ENCODE results near the gene MRTFA.
A peak's percentile ranks its signal among the peaks of the same experiment; 100 is the strongest.

The MRTFA gene

DNA sequence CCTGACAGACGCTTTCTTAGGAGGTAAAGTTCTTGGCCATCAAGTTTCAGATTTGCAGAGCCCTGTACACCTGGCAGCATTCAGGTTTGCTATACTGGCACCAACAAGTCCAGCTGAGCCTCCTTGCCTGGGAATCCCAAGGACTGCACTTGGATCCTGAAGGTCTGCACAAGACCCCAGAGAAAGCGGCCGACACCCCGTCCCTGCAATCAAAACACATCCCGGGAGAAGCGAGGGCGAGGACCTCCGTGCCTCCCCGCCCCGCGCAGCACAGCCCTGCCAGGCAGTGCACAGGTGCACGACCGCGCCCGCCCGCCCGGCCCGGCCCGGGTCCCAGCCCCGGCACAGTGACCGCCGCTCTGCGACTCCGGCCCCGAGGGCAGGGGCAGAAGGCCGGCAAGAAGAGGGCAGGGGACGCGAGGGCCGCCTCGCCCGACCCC lies 559 bp downstream of the MRTFA start:
- H3K4me3 ChIP-seq (ENCODE audit: low read depth, low read length) = peak overlapping the region; percentile 77
- no peaks in the 10 kb centered on the region for H3K27me3 ChIP-seq (replicated peaks)
- DNase-seq = no peak
- H3K27ac ChIP-seq = peak overlapping the region; percentile 64
- in situ Hi-C loops (cut with HindIII; ENCODE audit: low pct_ligation_motif_present, low sequenced_read_pairs) = loop anchor here (25.0 kb wide), 1 partner anchor 99 kb away; no protein-coding TSS in a partner anchor
- no peaks in the 10 kb centered on the region for H3K36me3 ChIP-seq (replicated peaks)
- TF ChIP-seq, protein P1, sequence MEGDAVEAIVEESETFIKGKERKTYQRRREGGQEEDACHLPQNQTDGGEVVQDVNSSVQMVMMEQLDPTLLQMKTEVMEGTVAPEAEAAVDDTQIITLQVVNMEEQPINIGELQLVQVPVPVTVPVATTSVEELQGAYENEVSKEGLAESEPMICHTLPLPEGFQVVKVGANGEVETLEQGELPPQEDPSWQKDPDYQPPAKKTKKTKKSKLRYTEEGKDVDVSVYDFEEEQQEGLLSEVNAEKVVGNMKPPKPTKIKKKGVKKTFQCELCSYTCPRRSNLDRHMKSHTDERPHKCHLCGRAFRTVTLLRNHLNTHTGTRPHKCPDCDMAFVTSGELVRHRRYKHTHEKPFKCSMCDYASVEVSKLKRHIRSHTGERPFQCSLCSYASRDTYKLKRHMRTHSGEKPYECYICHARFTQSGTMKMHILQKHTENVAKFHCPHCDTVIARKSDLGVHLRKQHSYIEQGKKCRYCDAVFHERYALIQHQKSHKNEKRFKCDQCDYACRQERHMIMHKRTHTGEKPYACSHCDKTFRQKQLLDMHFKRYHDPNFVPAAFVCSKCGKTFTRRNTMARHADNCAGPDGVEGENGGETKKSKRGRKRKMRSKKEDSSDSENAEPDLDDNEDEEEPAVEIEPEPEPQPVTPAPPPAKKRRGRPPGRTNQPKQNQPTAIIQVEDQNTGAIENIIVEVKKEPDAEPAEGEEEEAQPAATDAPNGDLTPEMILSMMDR (IDR thresholded peaks at IDR 0.05; ENCODE audit: low read depth, low read length, missing control alignments) = no peak

DNA sequence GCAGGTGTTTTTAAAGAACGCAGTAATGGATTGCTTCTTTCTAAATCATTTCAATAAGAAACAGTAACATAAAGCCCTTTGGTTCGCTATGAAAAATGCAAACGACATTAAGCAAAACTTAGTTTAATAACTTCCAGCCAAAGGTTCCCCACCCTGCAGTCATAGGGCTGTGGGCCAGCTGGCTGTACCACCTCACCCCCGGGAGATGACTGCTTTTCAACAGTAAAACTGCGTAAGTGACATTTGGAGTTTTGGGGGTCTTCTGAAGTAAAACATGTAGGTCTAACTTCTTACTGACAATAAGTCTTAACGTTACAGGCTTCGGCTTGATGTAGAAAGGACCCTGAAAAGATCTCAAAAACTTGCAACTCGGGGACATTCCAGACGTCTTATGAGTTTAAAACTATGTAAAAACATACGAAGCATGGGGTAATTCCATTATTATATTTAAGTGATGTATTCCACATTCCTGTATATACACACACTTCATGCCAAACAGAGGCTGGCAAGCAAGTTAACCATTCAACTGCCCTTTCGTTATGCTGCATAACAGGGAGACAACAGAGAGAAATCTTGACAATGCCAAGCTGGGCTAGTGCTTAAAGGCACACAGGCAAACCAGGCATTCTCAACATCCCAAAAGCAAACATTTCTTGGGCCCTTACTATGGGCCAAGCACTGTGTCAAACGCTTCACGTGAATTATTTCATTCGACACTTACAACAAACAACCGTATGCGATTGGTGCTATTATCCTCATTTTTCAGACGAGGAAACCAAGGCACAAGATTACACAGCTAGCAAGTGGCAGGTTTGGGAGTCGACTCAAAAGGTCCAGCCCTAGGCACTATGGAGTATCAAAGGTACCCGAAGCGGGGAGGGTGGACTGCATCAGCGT lies 1.2 kb downstream of the MRTFA start:
- no peak for DNase-seq
- TF ChIP-seq, protein P1 (IDR thresholded peaks at IDR 0.05; ENCODE audit: low read depth, low read length, missing control alignments) = no peak
- H3K36me3 ChIP-seq (replicated peaks) = no peaks in the 10 kb centered on the region
- no peak overlapping the region for H3K27ac ChIP-seq
- in situ Hi-C loops (cut with HindIII; ENCODE audit: low pct_ligation_motif_present, low sequenced_read_pairs) = loop anchor here (25.0 kb wide), 1 partner anchor 98 kb away; no protein-coding TSS in a partner anchor
- H3K27me3 ChIP-seq (replicated peaks) = no peaks in the 10 kb centered on the region
- peak overlapping the region; percentile 77 for H3K4me3 ChIP-seq (ENCODE audit: low read depth, low read length)

DNA sequence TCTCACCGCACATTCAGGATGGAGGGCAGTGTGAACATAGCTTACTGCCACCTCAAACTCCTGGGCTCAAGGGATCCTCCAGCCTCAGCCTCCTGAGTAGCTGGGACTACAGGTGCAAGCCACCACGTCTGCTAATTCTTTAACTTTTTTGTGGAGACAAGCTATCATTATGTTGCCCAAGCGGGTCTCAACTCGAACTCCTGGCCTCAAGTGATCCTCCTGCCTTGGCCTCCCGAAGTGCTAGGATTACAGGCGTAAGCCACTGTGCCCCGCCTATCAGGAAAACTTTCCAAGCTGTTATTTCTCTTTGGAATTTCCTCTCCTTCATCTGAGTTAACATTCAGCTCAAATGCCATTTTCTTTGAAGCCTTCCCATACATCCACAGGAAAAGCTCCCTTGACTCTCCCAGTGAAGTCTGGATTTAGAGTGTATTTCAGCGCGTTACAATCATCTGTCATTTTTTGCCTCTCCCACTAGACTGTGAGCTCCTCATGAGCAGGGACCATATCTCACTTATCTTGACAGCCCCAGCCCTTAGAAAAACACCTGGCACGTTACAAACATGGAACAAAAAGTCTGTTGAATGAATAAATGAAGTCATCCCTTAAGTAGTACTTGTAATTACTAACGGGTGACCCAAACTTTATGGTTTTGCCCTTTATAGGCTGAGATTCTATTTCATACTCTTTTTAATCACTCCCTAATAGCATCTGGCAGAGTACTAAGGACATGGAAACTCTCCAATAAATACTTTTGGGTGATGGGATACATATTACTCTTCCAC lies 2.2 kb downstream of the MRTFA start:
- in situ Hi-C loops (cut with HindIII; ENCODE audit: low pct_ligation_motif_present, low sequenced_read_pairs) = loop anchor here (25.0 kb wide), 1 partner anchor 97 kb away; no protein-coding TSS in a partner anchor
- TF ChIP-seq, protein P1 (IDR thresholded peaks at IDR 0.05; ENCODE audit: low read depth, low read length, missing control alignments) = no peak
- Histone ChIP-seq H3K27ac (no peak overlapping the region), H3K4me3 (ENCODE audit: low read depth, low read length) (no peak overlapping the region), H3K27me3 (replicated peaks) (no peaks in the 10 kb centered on the region), H3K36me3 (replicated peaks) (no peaks in the 10 kb centered on the region)
- DNase-seq = no peak

DNA sequence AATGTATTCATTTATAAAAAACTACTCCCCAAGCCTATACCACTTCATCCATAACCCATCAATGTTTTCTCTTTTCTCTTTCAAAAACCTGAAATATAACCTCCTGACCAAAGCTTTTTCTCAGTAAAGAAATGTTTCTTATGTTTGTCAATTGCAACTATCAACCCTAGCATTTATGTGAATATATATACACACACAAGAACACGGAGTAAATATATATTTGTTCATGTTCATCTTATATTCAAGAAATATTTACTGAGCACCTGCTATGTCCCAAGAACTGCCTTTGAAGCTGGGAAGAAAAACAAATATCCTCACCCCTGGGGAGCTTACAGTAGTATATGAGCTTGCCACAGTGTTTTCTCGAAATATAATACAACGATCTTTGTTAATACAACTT lies 3.5 kb downstream of the MRTFA start:
- in situ Hi-C loops (cut with HindIII; ENCODE audit: low pct_ligation_motif_present, low sequenced_read_pairs) = loop anchor here (25.0 kb wide), 1 partner anchor 96 kb away; no protein-coding TSS in a partner anchor
- no peak overlapping the region for H3K27ac ChIP-seq
- no peaks in the 10 kb centered on the region for H3K27me3 ChIP-seq (replicated peaks)
- H3K36me3 ChIP-seq (replicated peaks) = no peaks in the 10 kb centered on the region
- TF ChIP-seq, protein P1 (IDR thresholded peaks at IDR 0.05; ENCODE audit: low read depth, low read length, missing control alignments) = no peak
- no peak overlapping the region for H3K4me3 ChIP-seq (ENCODE audit: low read depth, low read length)
- no peak for DNase-seq

DNA sequence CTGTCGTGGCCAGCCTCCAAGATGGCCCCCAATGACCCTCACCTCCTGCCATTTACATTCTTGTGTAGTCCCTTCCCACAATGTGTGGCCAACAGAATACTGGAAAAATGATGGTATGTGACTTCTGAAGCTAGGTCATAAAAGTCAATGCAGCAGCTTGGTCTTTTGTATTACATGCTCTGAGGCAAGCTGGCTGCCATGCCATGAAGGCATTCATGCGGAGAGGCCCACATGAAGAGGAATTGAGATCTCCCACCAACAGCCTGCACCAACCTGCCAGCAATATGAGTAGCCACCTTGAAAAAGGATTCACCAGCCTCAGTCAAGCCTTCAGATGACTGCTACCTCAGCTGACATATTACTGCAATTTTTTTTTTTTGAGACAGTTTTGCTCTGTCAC lies 4.6 kb downstream of the MRTFA start:
- Histone ChIP-seq H3K27ac (no peak overlapping the region), H3K36me3 (replicated peaks) (no peaks in the 10 kb centered on the region), H3K27me3 (replicated peaks) (no peaks in the 10 kb centered on the region), H3K4me3 (ENCODE audit: low read depth, low read length) (no peak overlapping the region)
- no peak for DNase-seq
- TF ChIP-seq, protein P1 (IDR thresholded peaks at IDR 0.05; ENCODE audit: low read depth, low read length, missing control alignments) = no peak
- in situ Hi-C loops (cut with HindIII; ENCODE audit: low pct_ligation_motif_present, low sequenced_read_pairs) = loop anchor here (25.0 kb wide), 1 partner anchor 95 kb away; no protein-coding TSS in a partner anchor

Measured in brain microvascular endothelial cell (primary cell).